GM12892 (cell line): ENCODE results near the gene ABCA7.

Experiments
- POLR2A ChIP-seq: IDR thresholded peaks from 2 replicates; pipeline ENCODE4 v1.6.1; 2011; ENCODE audit warnings: low read depth, low read length, control low read depth
- POLR2AphosphoS5 ChIP-seq: IDR thresholded peaks from 2 replicates; pipeline ENCODE4 v1.6.1; 2011; ENCODE audit warnings: low read depth, low read length, control low read depth
- TAF1 ChIP-seq: IDR thresholded peaks from 2 replicates; pipeline ENCODE4 v1.6.1; 2011; ENCODE audit warnings: low read depth, mild to moderate bottlenecking, control low read depth, low read length, borderline replicate concordance

DNA sequence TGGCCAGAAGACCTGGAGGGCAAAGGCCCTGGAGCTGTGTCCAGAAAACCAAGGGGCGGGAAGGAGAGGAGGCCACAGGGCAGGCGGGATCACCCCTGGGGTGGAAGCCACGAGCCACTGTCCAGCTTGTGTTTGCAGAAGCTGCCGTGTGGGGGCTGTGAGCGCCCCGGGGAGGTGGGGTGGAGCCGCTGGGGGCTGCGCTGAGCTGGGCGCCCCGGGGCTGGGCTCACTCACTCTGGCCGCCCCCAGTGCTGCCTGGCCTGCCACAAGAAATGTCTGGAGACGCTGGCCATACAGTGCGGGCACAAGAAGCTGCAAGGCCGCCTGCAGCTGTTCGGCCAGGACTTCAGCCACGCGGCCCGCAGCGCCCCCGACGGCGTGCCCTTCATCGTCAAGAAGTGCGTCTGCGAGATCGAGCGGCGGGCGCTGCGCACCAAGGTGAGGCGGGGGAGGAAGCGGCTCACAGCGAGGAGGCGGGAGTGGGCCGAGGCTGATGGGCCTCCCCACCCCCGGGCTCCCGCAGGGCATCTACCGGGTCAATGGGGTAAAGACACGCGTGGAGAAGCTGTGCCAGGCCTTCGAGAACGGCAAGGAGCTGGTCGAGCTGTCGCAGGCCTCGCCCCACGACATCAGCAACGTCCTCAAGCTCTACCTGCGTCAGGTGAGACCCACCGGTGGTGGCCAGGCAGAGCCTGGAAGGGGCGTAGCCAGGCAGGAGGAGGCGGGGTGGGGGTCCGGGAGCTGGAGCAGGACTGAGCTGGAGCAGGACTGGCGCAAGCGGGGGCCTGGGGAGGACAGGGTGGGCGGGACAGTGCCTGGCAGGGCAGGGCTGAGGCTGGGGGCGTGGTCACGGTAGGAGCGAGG is 41.6 kb downstream of the ABCA7 start:
- no peak for TF ChIP-seq POLR2A
- TF ChIP-seq POLR2AphosphoS5 = no peak
- TF ChIP-seq TAF1 = no peak
